Measurements from ENCODE around the gene SBF2. TPM values are rescaled to one million over a fixed set of nuclear protein-coding genes. Genes with fewer than 3 reads are reported as not detected.

SBF2 gene
- total and polyA plus RNA-seq, 11 donors = 10.4 to 33.9 (median 20.9) TPM

DNA sequence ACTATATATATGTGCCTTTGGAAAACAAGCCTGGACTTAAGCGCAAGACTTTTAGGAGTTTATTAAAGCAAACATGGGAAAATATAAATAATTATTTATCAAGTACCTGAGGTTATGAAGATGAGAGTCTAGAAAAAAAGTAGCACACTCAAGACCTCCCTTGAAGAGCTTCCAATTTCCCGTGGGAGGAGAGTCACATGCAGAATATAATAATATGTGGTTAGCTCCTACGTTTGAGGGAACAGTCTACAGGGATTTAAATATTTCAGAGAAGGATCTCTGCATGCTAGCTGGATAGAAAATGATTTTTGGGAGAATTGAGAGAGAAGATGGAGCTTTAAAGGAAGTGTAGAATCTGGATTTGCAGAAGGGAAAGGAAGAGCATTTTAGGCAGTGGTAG is 446.4 kb downstream of the SBF2 start:
- Histone ChIP-seq H3K4me1 (no peaks in the 10 kb centered on the region), H3K4me3 (no peak overlapping the region), H3K27me3 (no peaks in the 10 kb centered on the region), H3K9me3 (no peaks in the 10 kb centered on the region), H3K27ac (no peak overlapping the region), H3K36me3 (peaks cover 0 to 78% (median 67%) of the 10 kb centered on the region in 9 donors)
- DNase-seq = no peak
- 52 to 85% (median 72%) methylated on average over 3 of the region's 3 CpGs for WGBS, 4 donors
- no peak for ATAC-seq
- intact Hi-C loops (cut with DNase I) = no loop called here
- TF ChIP-seq POLR2A (IDR thresholded peaks at IDR 0.05) = no peak
- TF ChIP-seq, protein P1, sequence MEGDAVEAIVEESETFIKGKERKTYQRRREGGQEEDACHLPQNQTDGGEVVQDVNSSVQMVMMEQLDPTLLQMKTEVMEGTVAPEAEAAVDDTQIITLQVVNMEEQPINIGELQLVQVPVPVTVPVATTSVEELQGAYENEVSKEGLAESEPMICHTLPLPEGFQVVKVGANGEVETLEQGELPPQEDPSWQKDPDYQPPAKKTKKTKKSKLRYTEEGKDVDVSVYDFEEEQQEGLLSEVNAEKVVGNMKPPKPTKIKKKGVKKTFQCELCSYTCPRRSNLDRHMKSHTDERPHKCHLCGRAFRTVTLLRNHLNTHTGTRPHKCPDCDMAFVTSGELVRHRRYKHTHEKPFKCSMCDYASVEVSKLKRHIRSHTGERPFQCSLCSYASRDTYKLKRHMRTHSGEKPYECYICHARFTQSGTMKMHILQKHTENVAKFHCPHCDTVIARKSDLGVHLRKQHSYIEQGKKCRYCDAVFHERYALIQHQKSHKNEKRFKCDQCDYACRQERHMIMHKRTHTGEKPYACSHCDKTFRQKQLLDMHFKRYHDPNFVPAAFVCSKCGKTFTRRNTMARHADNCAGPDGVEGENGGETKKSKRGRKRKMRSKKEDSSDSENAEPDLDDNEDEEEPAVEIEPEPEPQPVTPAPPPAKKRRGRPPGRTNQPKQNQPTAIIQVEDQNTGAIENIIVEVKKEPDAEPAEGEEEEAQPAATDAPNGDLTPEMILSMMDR (IDR thresholded peaks at IDR 0.05) = no peak

DNA sequence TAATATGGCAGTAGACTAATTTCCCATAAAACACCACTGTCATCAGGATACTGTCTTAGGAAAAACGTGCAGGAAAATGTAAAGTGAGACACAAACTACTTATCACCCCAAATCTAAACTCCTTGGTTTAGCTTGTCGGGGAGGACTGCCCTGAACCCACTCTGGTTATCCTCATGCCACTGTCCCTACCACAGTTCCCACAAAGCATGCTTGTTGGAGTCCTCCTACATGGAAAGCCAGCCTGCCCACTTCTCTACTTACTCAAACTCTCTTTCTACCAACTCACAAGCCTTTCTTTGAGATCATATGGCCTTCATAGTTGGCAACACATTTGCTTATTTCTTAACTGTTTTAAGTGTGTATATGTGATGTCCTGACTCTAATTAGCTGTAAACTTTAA is 451.1 kb downstream of the SBF2 start:
- no peaks in the 10 kb centered on the region for H3K9me3 ChIP-seq
- no peak overlapping the region for H3K27ac ChIP-seq
- peaks cover 0 to 7% (median 0%) of the 10 kb centered on the region in 12 donors for H3K4me1 ChIP-seq
- peaks cover 0 to 89% (median 71%) of the 10 kb centered on the region in 9 donors for H3K36me3 ChIP-seq
- TF ChIP-seq, protein P1 (IDR thresholded peaks at IDR 0.05) = no peak
- no peak for TF ChIP-seq POLR2A (IDR thresholded peaks at IDR 0.05)
- H3K4me3 ChIP-seq = no peak overlapping the region
- ATAC-seq (no peak), DNase-seq (no peak)
- no peaks in the 10 kb centered on the region for H3K27me3 ChIP-seq
- intact Hi-C loops (cut with DNase I) = no loop called here
- WGBS, 4 donors = 87 to 91% (median 88%) methylated on average over 2 of the region's 2 CpGs

DNA sequence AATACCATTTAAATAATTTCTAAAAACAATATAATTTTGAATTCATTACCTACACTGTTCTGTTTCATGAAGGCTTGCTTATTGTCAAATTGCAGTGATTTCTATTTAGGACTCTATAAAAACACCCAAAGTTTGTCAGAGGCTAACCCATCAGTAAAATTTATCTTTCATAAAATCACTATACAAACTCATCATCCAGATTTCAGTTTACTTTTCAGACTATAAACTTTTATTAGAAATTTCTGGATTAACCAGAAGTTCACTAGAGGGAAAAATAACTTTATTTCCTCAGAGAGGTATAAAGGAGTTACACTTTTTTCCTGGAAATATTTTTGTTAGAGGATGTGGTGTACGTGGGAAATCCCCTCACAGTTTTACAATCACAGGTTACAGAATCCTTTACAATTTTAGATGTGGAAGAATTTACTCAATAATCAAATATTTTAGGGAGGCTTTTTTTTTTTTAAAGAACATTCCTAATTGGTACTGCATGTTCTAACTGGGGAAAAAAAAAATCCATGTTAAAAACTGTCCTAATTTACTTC is 453.5 kb downstream of the SBF2 start:
- no peak overlapping the region for H3K27ac ChIP-seq
- H3K27me3 ChIP-seq = no peaks in the 10 kb centered on the region
- H3K4me1 ChIP-seq = peaks cover 0 to 7% (median 0%) of the 10 kb centered on the region in 12 donors
- no peak overlapping the region for H3K4me3 ChIP-seq
- intact Hi-C loops (cut with DNase I) = no loop called here
- ATAC-seq (no peak), DNase-seq (no peak)
- WGBS, 4 donors = 58 to 69% (median 64%) methylated on average over 1 of the region's 1 CpG
- no peaks in the 10 kb centered on the region for H3K9me3 ChIP-seq
- peaks cover 0 to 74% (median 54%) of the 10 kb centered on the region in 9 donors for H3K36me3 ChIP-seq
- TF ChIP-seq POLR2A (IDR thresholded peaks at IDR 0.05) = no peak
- TF ChIP-seq, protein P1 (IDR thresholded peaks at IDR 0.05) = no peak

DNA sequence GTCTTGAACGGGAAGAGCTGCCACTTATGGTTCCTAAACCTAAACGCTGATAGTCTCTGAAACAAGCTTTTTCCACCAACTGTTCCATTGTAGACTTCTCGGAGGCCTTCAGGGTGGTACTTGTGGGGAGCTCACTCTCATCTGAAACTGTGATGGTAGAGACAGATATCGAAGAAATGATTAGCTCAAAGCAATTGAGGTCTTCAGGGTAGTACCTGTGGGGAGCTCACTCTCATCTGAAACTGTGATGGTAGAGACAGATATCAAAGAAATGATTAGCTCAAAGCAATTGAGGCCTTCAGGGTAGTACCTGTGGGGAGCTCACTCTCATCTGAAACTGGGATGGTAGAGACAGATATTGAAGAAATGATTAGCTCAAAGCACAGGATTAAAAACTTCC is 454.5 kb downstream of the SBF2 start:
- Histone ChIP-seq H3K36me3 (peaks cover 0 to 65% (median 44%) of the 10 kb centered on the region in 9 donors), H3K27ac (no peak overlapping the region), H3K4me1 (peaks cover 0 to 7% (median 0%) of the 10 kb centered on the region in 12 donors), H3K9me3 (no peaks in the 10 kb centered on the region), H3K27me3 (no peaks in the 10 kb centered on the region), H3K4me3 (no peak overlapping the region)
- ATAC-seq (no peak), DNase-seq (no peak)
- TF ChIP-seq POLR2A (IDR thresholded peaks at IDR 0.05) = no peak
- TF ChIP-seq, protein P1 (IDR thresholded peaks at IDR 0.05) = no peak
- WGBS, 4 donors = 94 to 98% (median 95%) methylated on average over 4 of the region's 4 CpGs
- intact Hi-C loops (cut with DNase I) = loop anchor here in 1 of 10 donors (10.0 kb wide), 1 partner anchor 75 kb away; no protein-coding TSS in a partner anchor
